ENCODE data around the gene INHBB.
"Not testable (repeated sequence)": the region's sequence is repeated elsewhere in the genome, so short reads cannot be mapped to it uniquely, and the experiment has no call there.

The INHBB gene

DNA sequence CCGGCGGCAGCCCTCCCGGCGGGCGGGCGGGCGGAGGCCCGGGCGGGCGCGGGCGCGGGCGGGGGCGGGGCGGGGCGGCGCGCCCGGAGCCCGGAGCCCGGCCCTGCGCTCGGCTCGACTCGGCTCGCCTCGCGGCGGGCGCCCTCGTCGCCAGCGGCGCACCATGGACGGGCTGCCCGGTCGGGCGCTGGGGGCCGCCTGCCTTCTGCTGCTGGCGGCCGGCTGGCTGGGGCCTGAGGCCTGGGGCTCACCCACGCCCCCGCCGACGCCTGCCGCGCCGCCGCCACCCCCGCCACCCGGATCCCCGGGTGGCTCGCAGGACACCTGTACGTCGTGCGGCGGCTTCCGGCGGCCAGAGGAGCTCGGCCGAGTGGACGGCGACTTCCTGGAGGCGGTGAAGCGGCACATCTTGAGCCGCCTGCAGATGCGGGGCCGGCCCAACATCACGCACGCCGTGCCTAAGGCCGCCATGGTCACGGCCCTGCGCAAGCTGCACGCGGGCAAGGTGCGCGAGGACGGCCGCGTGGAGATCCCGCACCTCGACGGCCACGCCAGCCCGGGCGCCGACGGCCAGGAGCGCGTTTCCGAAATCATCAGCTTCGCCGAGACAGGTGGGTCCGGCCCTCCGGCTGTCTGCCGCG lies at the start of gene INHBB:
Gene INHBB, plus strand, starts transcription at position 111 of the 641 bp plus-strand sequence. Its CDS starts 53 bp downstream, at position 164.
- DNase-seq (ENCODE audit: low read depth) = no peak

DNA sequence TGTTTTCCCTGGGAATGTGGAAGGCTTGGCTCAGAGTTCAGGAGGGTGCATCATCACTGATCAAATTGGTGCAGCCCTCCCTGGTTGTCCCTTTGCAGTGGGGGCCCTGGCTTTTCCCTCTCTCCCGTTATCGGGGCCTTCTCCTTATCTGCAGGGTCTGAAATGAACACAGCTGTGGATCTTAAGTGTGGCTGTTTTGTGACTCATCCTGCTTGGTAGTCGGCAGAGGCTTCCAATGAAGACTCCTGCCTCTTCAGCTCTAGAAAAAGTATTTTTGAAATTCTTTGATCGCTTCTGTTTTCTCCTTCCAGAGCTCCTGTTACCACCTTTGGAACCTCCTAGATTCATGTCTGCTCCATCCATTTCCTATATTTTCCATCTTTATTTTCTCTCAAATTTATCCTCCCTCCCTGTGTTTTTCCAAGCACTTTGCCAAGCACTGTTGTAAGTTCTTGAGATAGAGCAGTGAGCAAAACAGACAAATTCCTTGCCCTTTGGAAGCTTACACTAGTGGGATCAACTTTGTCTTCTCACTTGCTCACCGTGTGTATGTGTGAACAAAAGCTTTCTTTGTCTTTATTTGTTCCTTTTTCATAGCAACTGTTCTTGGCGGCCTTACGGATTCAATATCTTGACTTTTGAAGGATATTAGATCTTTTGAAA lies 47.6 kb upstream of the INHBB start:
- no peak for DNase-seq (ENCODE audit: low read depth)

DNA sequence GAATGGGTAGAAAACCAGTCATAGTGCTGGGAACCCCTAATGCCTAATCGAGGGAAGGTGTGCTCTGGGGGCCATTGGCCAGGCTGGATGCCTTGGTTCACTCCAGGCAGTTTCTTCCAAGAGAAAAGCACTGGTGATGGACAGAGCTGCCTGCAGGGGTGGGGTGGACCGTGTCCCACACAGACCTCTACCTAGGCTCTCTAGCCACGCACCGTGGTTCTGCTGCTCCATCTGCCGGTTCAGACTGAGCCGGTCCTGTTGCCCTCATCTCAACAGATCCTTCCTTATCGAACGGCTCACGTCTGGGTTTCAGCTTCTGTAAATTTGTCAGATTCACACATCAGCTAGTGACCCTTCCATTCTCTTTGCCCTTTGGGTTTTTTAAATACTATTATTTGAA lies 46.9 kb upstream of the INHBB start:
- DNase-seq (ENCODE audit: low read depth) = no peak

DNA sequence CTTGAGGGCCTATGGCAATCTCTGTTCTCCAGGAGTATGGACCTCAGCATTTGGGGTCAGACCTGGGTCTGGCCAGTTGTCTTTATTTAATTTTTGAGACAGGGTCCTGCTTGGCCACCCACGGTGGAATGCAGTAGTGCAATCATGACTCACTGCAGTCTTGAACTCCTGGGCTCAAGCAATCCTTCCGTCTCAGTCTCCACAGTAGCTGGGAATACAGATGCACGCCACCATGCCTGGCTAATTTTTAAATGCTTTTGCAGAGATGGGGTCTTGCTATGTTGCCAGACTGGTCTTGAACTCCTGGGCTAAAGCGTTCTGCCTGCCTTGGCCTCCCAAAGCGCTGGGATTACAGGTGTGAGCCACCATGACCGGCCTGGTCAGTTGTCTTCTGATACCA lies 46.4 kb upstream of the INHBB start:
- no peak for DNase-seq (ENCODE audit: low read depth)

DNA sequence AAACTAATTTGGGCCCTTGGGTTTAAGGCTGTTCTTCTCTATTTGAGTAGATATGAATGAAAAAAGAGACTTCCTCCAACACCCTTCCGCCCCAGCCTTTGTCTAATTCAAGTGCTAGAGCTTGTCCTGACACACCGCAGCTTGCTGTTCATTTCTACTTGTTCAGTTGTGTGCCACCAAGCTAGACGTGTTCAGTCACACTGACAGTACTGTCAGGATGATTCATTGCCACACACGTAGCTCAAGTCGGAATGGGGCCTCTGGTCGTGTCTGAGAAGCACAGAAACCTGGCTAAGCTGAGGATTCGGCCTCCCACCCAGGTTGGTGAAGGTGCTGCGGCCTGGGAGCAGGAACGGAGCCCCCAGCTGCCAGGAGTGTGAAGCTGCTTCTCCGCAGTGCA lies 45.6 kb upstream of the INHBB start:
- no peak for DNase-seq (ENCODE audit: low read depth)

DNA sequence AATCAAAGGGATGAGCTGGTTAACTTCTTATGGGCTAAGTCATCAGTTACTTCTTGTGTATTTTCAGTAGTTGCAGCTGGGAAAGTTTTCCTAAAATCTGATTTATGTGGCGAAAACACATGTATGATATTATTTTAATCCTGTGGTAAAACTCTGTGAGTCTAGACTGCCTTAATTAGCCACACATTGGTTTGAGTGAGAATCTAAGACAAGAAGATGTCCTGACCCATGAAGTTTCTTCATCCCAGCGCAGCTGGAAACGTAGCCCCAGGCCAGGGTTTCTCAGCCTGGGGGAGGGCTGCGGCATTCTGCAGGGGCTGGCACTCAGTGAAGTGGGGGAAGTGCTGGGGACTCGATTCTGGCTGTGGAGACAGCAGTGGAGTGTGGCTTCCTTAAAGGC lies 44.7 kb upstream of the INHBB start:
- no peak for DNase-seq (ENCODE audit: low read depth)

DNA sequence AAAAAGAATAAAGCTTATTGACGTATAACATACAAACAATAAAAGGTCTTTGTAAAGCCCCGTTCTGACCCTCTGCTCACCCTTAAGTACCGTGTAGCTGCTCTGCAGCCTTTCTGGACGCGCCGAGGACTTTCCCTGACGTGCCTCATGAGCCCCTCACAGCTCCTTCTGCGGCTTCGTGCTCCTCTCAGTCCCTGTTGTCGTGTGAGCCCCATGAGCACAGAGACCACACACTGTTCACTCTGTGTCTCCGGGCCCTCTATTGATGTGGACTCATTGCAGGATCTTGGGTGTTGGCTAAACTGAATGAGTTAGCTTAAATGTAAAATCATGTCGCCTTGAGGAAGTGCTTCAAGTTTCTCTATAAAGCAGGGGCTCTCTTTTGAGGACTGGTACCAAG lies 43.6 kb upstream of the INHBB start:
- no peak for DNase-seq (ENCODE audit: low read depth)

DNA sequence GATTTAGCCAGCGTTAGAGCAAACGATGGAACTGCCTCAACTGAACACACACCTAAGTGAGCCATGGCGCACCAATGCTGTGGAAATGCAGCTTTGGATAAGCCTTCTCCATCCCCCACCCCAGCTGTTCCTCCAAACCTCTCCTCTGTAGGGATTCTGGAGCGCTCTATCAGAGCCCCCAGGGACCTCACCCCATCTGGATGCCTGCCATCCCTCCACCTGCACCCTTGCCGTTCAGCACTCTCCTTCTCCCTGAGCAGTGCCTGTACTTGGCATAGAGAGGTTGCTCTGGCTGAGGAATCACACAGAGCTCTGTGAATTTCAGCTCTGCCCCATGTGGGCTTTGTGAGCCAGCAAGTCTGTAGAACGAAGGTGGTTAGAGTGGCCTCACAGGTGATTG lies 42.8 kb upstream of the INHBB start:
- no peak for DNase-seq (ENCODE audit: low read depth)

DNA sequence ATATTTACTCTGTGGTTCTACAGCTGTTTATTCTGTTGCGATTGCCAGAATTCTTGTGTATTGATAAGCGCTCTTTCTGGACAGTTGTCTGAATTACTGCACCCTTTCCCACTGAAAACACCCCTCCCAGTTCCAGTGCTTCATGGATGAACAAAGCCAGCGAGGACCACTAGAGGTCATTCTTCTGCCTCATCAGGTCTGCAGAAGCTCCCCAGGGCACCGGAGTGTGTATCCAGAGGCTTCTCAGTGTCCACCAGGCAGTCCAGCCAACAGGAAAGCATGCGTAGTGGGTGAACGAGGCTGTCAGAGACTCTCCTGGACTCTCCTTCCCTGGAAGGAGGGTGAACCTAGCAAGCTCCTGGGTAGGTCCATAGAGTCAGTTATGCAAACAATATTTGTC lies 40.6 kb upstream of the INHBB start:
- DNase-seq (ENCODE audit: low read depth) = no peak

DNA sequence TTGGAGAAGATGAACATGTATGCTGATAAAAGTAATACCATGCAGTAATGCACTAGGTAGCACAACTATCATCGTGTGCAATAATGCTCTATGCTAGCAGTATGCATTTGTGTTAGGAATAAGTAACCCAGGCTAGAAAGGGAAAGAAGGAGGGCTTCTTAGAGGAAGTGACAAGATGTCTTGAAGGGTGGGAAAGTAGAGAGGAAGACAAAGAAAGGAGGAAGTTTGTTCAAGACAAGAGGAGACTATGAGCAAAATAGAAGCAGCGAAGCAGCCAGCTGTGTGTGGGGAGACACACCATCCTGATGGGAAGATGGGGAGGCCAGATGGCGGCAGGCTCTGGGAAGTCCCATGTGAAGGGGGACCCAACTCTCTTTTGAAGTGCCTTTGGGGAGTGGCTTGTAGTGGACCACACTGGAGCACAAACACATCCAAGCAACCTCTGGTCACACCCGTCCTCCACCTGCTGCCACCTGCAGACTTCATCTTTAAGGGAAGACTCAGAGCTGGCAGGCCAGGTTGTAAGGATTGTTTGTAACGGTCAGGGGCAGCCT lies 39.9 kb upstream of the INHBB start:
- no peak for DNase-seq (ENCODE audit: low read depth)

DNA sequence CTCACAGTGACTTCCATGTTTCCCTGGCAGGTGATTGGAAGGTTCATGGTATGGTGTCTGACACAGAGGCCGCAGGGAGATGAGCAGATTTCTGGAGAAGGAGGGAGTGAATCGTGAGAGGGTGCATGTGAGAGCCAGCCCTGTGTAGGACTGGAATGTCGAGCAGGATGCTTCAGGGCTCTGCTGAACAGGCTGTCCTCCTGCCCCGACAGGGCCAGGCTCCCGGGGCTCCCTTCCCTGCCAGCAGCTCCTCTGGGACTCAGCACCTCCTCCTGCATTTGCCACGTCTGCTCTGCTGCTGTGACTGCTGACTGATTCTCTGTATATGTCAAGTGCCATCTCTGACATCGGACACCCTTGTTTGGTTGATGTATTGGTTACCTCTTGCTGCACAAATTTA lies 38.5 kb upstream of the INHBB start:
- no peak for DNase-seq (ENCODE audit: low read depth)

DNA sequence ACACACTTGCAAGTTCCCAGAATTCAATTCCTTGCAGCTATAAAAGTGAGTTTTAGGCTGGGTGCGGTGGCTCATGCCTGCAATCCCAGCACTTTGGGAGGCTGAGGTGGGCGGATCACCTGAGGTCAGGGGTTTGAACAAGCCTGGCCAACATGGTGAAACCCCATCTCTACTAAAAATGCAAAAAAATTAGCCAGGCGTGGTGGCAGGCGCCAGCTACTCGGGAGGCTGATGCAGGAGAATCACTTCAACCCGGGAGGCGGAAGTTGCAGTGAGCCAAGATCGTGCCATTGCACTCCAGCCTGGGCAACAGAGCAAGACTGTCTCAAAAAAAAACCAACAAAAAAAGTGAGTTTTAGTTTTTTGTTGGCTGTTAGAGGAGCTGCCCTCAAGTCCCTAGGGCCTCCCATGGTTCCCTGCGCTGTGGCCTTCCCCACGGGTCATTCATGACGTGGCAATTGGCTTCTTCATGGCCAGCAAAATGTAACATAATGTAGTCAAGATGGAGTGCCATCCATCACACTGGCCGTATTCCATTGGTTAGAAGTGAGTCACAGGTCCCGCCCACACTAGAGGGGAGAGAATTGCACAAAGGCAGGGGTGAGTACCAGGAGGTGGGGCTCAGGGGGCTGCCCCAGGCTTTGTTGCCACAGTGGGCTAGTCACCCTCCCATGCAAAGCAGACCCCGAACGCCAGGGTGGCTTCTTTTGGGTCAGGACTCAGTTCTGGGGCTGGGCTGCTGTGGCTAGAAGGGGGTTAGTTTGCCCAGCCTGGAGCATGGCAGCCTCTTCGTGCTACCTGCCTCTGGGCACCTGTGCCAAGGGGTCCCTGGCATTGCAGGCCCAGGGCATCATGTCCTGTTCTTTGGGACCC lies 37.7 kb upstream of the INHBB start:
- DNase-seq (ENCODE audit: low read depth) = no peak

DNA sequence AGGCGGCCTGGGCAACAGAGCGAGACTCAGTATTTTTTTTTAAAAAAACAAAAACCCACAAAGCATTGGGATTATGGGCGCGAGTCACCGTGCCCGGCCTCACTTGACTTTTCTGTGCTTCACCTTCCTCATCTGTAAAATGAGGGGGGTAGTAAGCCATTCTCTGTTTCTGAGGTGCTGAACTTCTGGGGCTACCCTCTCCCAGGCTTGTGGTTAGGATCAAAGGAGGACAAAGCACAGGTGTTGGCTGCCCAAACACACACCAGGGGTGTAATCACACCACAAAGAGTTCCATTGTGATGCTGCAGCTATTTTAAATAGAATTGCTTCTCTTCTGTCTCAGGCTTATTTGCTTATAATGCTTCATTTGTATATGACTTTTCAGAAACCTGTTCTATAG lies 35.8 kb upstream of the INHBB start:
- DNase-seq (ENCODE audit: low read depth) = no peak

DNA sequence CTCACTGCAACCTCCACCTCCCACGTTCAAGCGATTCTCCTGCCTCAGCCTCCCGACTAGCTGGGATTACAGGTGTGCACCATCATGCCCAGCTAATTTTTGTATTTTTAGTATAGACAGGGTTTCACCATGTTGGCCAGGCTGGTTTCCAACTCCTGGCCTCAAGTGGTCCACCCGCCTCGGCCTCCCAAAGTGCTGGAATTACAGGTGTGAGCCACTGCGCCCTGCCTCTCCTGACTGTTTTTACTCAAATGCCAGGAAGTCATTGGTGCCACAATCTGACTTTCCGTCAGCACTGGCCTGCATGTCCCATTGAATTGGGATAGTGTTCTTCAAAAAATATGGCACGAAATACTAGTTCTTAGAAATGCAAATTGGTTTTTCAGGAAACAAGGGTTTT lies 35.1 kb upstream of the INHBB start:
- not testable (repeated sequence) for DNase-seq (ENCODE audit: low read depth)

DNA sequence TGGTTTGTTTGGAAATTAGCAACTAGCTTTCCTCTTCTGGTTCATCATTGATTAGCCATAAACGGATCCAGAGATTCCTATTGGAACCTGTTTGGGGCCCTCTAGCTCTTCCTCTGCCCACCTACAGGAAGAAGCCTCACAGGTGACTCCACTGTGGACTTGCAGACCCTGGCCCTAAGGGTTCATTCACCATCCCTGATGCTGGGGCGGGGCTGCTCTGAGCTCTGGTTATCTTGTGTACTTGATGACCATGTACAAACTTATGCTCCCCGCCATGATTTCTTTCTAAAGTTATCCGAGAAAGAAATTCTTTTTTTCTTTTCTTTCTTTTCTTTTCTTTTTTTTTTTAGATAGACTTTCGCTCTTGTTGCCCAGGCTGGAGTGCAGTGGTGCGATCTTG lies 33.9 kb upstream of the INHBB start:
- DNase-seq (ENCODE audit: low read depth) = no peak

DNA sequence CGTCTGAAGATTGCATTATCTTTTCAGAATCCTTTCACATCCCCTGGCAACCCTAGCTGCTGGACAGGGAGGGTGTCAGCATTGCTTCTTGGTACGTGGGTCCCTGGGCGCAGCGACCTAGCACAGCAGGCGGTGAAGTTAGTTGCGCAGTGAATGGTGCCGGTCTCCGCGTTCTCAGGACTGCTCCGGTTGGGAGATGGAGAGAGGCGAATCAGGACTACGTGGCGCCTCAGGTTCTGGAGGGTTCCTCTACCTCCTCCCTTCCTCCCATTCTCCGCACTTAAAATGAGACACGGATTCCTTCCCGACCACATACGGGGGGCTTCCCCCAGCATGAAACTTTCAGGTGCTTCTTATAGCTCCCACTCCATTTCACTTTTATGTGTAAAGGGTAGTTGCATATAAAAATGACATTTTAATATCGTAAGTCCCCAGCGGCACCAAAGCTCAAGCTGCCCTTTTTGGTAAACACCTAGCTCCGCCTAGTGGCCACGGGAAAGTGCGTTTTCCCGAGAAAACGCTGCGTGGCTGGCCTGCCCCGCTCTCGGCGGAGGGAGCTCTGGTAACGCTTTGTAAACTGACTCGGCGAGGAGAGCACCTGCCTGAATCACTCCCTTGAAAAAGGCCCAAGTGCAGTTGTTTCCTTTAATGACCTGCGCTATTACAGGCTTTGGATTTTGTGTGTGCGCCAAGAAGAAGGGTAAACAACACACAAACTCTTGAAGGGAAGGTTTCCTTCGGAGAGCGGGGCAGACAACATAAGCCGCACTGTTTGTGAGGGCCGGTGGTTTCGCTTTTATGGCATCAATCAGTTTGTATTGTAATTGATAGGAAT lies 32.9 kb upstream of the INHBB start:
- DNase-seq (ENCODE audit: low read depth) = peak; percentile 46

DNA sequence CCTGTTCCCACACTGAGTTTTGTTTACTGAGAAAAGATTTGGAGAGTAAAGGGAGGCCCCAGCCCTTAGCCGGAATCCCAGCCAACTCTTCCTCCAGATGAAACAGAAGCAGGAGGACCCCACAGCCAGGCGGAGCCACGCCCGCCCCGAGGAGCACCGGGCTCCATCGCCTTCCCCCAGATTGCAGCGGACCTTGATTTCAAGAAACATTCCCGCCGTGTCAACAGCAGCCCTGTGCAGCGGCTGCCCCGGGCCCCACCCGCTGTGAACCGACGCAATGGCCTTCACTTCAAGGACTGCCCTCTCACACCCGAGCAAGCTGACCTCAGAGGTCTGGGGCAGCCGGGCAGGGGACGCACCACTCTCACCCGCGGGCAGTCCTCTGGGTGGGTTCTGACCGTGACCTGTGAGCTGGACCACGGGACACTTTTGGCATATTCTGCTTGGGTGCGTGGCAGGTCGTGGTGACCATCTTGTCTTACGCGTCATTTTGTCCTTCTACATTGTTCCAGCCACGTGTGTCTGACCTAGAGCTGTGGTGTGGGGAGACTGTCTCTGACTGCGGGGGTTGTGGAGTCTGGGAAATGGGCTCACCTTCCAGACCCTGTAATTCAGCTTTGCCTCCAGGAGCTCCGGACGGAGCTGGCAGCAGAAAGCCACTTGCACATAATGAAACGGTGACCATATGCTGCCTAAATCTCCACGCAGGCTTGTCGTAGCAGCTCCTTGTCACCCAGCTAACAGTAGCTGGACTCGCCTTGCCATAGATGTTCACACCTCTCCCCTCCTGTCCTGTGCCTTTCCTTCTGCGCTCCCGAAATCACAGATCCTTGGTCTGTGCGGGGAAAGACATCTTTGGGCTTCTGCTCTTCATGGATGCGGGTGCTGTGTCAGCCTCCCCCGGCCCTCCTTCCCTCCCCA lies 32.0 kb upstream of the INHBB start:
- DNase-seq (ENCODE audit: low read depth) = no peak

DNA sequence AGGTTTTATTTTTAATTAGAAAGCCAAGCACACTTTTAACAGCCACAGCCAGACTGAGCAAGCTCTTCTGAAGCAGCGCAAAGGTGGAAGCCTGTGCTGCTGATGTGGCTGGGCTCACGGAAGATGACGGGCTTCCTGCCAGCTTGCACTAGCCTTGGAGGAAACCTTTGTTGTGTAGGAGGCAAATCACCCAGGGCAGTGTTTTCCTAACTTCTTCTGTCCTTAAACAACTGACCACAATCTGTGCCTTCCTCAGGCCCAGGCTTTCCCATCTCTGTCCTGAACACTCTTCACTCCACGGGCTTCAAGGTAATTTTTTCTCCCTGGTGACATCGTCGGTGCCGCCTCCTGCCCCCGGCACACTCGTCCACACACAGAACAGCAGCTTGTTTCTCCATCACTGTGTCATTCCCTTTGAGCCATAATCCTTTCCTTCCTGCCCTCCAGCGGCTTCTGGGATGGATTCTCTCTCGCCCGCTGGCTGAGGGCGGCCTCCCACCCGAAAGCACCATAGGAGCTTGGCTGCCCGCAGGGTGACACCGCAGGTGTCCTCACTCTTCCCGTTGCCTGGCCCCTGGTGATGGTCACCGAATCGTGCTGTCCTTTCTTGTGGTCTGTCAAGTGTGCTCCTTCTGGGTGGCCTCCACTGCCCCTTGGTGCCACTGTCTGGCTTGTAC lies 31.1 kb upstream of the INHBB start:
- DNase-seq (ENCODE audit: low read depth) = no peak

DNA sequence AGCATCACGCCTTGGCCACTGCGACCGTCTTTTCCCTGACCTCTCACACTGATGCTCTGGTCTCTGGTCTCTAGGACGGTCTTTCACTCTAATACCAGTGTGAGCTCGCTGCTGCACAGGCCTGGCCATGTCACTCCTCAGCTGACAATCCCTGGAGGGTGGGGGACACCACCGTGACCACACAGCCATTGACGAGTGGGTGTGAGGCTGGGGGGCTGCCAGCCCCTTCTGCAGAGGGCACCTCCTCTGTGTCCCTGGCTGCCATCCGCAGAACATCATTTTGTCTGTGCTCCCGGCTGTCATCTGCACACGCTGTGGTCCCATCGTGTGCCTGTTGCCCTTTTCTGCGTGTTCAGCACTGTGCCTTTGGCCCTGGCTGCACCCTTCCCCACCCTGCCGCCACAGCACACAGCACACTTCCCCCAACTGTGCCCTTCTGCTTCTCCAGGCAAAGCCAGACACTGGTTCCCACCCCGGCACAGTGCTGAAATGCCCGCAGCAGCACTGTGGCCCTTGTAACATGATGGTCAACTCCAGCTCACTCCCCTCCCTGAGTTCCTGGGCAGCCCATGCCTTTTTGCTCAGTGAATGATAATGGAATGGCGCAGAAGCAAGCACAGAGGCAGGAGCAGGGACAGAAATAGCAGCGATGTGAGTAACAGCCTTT lies 30.4 kb upstream of the INHBB start:
- no peak for DNase-seq (ENCODE audit: low read depth)

DNA sequence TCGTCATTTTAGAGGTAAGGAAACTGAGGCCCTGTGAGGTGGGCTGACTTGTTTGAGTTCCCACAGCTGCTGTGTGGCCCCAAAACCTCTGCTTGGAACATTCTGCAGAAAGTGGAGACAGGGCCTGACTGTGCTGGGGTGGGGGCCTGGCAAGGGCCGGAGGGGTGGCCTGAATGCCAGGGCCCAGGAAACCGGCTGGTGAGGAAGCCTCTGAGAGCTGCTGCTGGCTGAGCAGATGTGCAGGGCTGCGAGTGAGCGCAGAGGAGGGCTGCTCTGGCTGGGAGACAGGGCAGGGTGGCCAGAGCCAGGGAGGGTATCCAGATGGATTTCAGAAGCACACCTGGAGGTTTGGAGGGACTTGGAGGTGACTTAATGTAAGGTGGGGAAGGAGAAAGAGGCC lies 29.9 kb upstream of the INHBB start:
- no peak for DNase-seq (ENCODE audit: low read depth)

All from stimulated activated CD8-positive, alpha-beta memory T cell treated with anti-CD3 and anti-CD28 coated beads, Interleukin-12 subunit alpha, Interleukin-12 subunit beta, amount 100 ng/mL, for 4 hours (primary cell).